HG02571 (cell line): ENCODE data around the gene CCL17.
A peak's percentile ranks its signal among the peaks of the same experiment; 100 is the strongest.

ENCODE experiments used
- ATAC-seq: cut with Tn5 transposase; IDR thresholded peaks from one replicate; pipeline ENCODE4 v1.9.1; 2021; ENCODE audit warnings: mild to moderate bottlenecking, moderate library complexity; ENCODE audit not compliant: unreplicated experiment

Gene CCL17

DNA sequence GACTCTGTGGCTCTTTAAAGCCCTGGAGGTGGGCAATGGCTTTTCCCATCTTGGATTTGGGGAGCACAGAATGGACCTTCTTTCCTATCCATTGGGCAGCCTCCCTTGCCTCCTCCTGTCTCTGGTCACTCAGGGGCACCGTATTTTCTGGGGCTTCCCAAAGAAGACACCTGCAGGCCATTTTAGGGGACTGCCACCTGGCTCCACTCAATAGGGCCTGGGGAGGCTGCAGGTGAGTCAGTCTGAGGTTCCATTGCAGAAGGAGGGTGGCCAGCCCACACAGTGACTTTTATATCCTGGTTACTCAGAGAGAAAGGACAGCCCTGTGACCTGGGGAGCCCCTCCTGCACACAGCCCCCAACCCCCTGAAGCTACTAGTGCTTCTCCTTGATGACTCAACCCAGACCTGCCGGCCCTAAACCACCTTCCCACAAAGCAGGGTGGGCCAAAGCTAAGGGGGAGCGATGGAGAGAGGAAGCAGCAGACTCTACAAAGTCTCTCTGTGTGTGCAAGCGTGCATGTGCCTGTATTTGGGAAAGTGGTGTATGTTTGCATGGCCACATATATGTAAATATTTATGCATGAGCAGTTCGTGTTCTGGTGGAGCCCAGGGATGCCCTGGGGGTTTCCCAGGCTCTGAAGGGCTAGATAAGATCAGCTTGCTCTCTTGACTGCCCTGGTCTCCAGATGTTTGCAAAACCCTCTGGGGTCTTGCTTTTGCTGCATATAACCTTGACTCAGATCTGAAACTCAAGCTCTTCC lies 27.3 kb upstream of the CCL17 start:
- ATAC-seq: peak; percentile 73

DNA sequence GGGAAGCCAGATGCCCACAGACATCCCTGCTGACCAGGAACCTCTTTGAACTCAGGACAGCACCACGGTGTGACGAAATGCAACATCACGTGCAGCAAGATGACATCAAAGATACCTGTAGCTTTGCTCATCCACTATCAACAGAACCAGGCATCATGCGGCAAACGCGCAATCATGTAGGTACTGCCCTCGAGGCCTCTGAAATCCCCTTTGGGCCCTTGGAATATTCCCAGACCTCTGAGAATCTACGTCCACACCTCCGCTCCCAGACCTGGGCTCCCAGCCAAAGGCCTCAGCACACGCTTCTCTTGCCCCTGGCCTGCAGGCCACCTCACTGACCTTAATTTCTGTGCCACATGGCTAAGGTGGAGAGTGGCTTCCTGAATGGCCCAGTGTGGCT lies 25.0 kb upstream of the CCL17 start:
- no peak for ATAC-seq

DNA sequence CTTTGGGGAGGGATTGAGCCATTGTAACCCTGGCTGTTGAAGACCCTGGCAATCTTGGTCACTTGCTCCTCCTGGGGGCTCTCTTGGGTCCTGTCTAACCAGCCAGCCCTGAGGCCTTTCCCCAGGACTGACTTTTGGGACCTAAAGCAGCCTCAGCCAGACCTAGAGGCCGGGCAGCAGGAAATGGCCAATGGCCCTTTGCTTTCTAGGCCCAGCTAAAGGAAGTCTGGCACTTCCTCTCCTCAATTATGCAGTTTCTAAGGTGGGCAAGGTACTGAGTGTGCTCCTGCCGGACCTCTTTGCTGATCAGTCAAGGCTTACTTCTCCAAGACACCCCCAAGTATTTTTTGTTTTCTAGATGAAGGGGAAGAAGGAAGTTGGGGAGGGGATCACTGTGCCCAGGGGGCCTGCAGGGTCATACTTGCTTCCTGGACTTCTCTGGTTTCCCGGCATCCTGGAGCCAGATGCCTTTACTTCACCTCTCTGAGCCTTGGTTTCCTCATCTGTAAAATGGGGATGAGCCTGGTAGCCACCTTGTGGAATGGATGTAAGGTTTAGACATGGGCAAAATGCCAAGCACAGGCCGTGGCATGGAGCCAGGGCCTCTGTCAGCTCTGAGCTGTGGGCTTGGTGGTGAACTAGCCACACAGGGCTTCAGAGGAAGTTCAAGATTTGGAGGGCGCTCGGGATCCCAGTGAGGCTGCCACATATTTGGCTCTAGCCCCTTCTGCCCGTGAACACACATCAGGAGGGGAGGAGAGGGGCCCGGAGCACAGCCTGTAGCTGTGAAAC lies 23.7 kb upstream of the CCL17 start:
- no peak for ATAC-seq

DNA sequence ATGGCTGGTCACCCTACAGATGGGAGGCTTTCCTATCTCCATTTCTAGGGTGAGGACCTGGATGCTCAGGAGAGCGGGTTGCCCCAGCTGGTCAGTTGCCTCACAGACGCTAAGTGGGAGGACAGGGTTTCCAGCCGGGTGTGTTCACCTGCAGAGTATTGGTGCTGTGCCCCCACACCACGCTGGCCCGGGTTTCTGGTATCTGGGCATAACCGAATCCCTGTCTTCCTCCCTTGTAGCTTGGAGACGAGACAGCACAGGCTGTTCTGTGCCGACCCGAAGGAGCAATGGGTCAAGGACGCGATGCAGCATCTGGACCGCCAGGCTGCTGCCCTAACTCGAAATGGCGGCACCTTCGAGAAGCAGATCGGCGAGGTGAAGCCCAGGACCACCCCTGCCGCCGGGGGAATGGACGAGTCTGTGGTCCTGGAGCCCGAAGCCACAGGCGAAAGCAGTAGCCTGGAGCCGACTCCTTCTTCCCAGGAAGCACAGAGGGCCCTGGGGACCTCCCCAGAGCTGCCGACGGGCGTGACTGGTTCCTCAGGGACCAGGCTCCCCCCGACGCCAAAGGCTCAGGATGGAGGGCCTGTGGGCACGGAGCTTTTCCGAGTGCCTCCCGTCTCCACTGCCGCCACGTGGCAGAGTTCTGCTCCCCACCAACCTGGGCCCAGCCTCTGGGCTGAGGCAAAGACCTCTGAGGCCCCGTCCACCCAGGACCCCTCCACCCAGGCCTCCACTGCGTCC lies 22.6 kb upstream of the CCL17 start:
- no peak for ATAC-seq

DNA sequence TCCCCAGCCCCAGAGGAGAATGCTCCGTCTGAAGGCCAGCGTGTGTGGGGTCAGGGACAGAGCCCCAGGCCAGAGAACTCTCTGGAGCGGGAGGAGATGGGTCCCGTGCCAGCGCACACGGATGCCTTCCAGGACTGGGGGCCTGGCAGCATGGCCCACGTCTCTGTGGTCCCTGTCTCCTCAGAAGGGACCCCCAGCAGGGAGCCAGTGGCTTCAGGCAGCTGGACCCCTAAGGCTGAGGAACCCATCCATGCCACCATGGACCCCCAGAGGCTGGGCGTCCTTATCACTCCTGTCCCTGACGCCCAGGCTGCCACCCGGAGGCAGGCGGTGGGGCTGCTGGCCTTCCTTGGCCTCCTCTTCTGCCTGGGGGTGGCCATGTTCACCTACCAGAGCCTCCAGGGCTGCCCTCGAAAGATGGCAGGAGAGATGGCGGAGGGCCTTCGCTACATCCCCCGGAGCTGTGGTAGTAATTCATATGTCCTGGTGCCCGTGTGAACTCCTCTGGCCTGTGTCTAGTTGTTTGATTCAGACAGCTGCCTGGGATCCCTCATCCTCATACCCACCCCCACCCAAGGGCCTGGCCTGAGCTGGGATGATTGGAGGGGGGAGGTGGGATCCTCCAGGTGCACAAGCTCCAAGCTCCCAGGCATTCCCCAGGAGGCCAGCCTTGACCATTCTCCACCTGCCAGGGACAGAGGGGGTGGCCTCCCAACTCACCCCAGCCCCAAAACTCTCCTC lies 21.9 kb upstream of the CCL17 start:
- ATAC-seq: no peak

DNA sequence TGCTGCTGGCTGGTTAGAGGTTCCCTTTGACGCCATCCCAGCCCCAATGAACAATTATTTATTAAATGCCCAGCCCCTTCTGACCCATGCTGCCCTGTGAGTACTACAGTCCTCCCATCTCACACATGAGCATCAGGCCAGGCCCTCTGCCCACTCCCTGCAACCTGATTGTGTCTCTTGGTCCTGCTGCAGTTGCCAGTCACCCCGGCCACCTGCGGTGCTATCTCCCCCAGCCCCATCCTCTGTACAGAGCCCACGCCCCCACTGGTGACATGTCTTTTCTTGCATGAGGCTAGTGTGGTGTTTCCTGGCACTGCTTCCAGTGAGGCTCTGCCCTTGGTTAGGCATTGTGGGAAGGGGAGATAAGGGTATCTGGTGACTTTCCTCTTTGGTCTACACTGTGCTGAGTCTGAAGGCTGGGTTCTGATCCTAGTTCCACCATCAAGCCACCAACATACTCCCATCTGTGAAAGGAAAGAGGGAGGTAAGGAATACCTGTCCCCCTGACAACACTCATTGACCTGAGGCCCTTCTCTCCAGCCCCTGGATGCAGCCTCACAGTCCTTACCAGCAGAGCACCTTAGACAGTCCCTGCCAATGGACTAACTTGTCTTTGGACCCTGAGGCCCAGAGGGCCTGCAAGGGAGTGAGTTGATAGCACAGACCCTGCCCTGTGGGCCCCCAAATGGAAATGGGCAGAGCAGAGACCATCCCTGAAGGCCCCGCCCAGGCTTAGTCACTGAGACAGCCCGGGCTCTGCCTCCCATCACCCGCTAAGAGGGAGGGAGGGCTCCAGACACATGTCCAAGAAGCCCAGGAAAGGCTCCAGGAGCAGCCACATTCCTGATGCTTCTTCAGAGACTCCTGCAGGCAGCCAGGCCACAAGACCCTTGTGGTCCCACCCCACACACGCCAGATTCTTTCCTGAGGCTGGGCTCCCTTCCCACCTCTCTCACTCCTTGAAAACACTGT lies 21.0 kb upstream of the CCL17 start:
- no peak for ATAC-seq

DNA sequence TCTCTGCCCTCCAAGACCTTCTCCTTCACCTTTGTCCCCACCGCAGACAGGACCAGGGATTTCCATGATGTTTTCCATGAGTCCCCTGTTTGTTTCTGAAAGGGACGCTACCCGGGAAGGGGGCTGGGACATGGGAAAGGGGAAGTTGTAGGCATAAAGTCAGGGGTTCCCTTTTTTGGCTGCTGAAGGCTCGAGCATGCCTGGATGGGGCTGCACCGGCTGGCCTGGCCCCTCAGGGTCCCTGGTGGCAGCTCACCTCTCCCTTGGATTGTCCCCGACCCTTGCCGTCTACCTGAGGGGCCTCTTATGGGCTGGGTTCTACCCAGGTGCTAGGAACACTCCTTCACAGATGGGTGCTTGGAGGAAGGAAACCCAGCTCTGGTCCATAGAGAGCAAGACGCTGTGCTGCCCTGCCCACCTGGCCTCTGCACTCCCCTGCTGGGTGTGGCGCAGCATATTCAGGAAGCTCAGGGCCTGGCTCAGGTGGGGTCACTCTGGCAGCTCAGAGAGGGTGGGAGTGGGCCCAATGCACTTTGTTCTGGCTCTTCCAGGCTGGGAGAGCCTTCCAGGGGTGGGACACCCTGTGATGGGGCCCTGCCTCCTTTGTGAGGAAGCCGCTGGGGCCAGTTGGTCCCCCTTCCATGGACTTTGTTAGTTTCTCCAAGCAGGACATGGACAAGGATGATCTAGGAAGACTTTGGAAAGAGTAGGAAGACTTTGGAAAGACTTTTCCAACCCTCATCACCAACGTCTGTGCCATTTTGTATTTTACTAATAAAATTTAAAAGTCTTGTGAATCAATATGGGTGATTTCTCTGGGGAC lies 20.1 kb upstream of the CCL17 start:
- no peak for ATAC-seq

DNA sequence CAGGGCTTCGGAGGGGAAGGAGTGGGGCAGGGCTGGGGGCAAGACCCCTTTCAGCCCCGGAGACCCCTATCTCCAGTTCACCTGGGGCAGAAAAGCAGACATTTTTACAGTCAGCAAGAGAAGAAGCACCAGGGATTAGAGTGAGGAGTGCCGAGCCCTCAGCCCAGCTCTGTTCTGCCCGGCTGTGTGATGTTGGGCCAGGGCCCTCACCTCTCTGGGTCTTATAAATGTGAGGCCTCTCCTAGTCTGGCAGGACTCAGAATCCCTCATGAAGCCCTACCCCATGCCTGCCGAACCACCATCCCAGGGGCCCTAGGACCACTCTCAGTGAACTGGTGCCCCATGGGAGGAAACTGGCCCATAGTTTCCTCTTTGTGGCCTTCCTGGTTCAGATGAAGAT lies 19.5 kb upstream of the CCL17 start:
- ATAC-seq: no peak

DNA sequence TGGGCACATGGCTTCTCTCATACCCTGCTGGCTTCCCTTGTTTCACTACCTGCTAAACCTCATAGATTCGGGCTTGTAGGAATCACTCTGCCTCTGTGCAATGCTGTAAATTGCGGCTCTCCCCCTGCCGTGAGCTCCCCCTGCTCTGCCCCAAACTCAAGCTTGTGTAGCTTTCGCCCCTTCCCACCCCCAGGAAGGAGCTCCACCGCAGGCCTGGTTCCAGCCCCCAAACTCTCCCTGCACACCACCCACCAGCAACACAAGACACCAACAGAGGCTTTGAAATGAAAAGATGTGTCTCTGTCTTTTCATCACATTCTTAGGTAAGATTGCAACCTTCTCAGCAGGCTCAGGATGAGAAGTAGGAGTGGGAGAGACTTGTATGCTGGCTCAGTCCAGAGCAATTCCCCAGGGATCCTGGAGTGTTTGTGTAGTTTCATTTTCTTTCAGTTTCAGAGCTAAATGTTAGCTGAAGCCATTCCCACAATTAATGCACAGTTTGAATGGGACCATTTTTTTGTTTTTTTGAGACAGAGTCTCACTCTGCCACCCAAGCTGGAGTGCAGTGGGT lies 18.1 kb upstream of the CCL17 start:
- no peak for ATAC-seq

DNA sequence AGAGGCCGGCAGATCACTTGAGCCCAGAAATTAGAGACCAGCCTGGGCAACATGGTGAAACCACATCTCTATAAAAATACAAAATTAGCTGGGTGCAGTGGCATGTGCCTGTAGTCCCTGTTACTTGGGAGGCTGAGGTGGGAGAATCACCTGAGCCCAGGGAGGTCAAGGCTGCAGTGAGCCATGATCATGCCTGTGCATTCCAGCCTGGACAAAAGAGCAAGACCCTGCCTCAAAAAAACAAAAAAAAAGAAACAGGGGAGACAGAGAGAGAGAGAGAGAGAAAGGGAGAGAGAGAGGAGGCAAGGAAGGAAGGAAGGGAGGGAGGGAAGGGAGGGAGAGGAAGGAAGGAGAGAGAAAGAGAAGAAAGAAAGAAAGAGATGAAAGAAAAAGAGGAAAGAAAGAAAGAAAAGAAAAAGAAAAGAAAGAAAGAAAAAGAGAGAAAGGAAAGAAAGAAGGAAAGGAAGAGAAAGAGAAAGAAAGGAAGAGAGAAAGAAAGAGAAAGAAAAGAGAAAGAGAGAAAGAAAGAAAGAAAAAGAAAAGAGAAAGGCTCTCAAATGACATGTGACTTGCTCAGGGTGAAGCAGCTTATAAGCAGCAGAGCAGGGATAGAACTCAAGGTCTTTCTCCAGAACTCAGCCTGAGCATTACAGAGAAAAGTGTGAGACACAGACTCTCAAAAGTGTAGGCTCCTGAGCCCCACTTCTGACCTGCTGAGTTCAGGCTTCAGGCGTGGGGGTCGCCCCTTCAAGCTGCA lies 16.8 kb upstream of the CCL17 start:
- no peak for ATAC-seq

DNA sequence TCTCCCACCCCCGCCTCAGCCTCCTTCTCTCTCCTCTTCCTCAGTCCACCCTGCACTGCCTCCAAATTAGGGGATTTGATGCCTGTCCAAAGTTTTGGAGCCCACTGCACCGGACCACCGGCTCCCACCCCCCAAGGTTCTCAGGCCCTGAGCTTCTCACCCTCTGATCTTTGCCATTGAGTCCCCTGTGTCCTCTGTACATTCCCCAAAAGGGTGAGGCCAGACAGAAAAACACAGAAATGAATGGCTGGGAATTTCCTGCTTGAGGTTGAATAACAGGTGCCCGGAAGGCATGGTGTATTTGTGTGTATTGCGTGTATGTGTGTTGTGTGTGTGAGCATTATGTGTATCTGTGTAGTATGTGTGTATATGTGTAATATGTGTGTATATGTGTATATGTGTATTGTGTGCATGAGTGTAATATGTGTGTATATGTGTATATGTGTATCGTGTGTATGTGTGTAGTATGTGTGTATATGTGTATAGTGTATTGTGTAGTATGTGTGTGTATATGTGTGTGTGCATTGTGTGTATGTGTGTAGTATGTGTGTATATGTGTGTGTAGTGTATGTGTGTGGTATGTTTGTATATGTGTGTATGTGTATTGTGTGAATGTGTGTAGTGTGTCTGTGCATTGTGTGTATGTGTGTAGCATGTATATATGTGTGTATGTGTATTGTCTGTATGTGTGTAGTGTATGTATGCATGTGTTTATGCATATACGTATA lies 16.0 kb upstream of the CCL17 start:
- ATAC-seq: no peak

DNA sequence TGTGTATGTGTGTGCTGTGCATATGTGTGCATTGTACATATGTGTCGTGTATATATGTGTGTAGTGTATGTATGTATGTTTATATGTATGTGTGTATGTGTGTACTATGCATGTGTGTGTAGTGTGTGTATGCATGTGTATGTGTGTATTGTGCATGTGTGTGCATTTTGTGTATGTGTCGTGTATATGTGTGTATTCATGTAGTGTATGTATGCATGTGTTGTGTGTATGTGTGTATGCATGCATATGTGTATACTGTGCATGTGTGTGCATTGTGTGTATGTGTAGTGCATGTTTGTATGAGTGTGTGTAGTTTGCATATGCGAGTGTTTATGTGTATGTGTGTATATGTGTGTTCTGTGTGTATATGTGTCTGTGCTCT lies 15.5 kb upstream of the CCL17 start:
- ATAC-seq: no peak

DNA sequence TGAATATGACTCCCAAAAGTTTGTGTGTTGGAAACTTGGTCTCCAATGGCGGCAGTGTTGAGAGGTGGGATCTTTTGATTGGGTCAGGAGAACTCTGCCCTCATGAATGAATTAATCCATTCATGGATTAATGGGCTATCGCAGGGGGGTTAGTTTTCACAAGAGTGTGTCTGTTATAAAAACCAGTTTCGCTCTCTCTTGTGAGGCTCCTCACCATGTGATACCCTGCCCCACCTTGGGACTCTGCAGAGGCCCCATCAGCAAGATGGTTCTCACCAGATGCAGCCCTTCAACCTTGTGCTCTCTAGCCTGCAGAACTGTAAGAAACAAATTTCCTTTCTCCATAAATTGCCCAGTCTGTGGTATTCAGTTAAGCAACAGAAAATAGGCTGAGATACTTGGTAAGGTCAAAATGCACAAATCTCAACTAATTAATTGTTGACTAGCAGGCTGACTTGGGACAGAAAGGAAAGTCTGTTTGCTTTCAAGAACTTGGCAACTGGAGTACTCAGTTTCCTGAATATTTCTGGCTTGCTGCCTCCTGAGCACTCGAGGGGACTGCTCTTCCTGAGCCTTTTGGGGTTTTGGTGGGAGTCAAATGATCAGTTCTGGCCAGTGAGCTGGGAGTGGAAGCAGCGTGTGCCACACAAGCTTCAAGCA lies 13.8 kb upstream of the CCL17 start:
- ATAC-seq: no peak

DNA sequence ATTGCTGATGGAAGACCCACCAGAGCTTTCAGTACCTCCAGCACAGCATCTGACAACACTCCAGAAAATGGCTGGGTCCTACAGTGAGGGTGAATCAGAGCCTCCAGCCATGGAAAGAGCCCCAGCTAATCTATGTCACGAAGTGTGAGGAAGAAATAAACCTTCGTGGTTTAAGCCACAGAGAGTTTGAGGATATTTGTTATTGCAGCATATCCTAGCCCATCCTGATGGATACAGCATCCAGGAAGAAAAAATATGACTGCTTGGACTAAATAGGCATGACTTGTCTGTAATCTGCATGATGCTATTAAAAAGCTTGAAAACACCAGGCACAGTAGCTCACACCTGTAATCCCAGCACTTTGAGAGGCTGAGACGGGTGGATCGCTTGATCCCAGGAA lies 13.3 kb upstream of the CCL17 start:
- no peak for ATAC-seq

DNA sequence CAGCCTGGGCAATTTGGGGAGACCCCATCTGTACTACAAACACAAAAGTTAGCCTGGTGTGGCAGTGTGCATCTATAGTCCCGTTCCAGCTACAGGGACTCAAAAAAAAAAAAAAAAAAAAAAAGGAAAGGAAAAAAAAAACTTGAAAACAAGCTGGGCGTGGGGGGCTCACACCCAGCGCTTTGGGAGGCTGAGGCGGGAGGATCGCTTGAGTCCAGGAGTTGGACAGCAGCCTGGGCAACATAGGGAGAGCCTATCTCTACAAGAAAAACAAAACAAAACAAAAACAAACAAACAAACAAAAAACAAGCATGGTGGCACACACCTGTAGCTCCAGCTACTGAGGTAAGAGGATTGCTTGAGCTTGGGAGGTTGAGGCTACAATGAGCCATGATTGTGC lies 12.9 kb upstream of the CCL17 start:
- ATAC-seq: no peak

DNA sequence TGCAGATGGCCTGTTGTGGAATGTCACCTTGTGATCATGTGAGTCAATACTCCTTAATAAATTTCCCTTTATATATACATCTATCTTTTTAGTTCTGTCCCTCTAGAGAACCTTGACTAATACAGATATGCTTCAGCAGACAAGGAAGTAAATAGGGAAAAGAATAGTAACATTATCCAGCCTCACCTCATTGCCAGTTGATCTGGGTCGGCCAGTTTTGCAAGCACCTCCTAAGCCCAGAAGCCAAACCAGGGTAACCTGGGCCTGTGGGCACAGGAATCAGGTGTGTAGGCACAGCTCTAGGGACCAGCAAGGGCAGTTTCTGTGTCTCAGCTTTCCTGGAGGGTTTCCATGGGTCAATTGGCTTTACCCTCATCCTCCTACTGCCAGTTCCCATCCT lies 11.9 kb upstream of the CCL17 start:
- no peak for ATAC-seq

DNA sequence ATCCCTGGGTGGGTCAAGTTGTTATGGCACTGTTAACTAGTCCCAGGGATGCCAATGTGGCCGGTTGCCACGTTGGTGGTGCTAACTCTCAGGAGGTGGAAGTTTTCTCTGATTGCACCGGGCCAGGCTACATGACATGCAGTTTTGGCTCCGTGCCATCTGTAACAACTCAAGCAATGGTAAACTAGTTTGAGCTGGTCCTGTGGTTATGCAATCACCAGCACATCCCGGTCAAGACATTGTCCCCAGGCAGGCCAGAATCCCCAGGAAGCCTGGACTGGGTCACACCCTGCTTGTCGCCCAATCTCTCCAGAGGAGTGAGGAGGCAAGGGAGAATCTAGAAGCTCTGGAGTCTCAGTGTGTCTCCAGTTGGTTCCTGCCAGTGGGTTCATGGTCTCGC lies 10.1 kb upstream of the CCL17 start:
- no peak for ATAC-seq
